TTC549 (cell line): ENCODE results near the gene NMRK1.

Experiments
- FAIRE-seq: peaks from 2 replicates; lab custom pipeline; 2012; peaks lifted over from hg19 to GRCh38; lab: Jason Lieb, UNC

Gene NMRK1

GRCh38 chr9:75054368-75055001 lies 33.5 kb downstream of the NMRK1 start:
- FAIRE-seq = no peak

- no peak for FAIRE-seq
Observed at GRCh38 chr9:75053869-75054268, 34.1 kb downstream of the NMRK1 start.

GRCh38 chr9:75051285-75051684 lies 36.7 kb downstream of the NMRK1 start:
- no peak for FAIRE-seq

GRCh38 chr9:75047506-75047905 lies 40.4 kb downstream of the NMRK1 start:
- FAIRE-seq = no peak

- no peak for FAIRE-seq
Observed at GRCh38 chr9:75046725-75047345, 41.1 kb downstream of the NMRK1 start.

- FAIRE-seq = no peak
Observed at GRCh38 chr9:75041041-75041440, 46.9 kb downstream of the NMRK1 start.

- FAIRE-seq = no peak
Observed at GRCh38 chr9:75039801-75040200, 48.2 kb downstream of the NMRK1 start.

- FAIRE-seq = no peak
Observed at GRCh38 chr9:75039009-75039408, 48.9 kb downstream of the NMRK1 start.

- no peak for FAIRE-seq
Observed at GRCh38 chr9:75036793-75037192, 51.2 kb downstream of the NMRK1 start.

GRCh38 chr9:75033791-75034473 lies 54.0 kb downstream of the NMRK1 start:
- no peak for FAIRE-seq

- no peak for FAIRE-seq
Observed at GRCh38 chr9:75027187-75028107, 60.5 kb downstream of the NMRK1 start.

- FAIRE-seq = no peak
Observed at GRCh38 chr9:75023846-75024245, 64.1 kb downstream of the NMRK1 start.

- FAIRE-seq = no peak
Observed at GRCh38 chr9:75019654-75020053, 68.3 kb downstream of the NMRK1 start.

- FAIRE-seq = no peak
Observed at GRCh38 chr9:75019022-75019421, 68.9 kb downstream of the NMRK1 start.

GRCh38 chr9:75017378-75017777 lies 70.6 kb downstream of the NMRK1 start:
- FAIRE-seq = no peak

- FAIRE-seq = no peak
Observed at GRCh38 chr9:75013735-75014134, 74.2 kb downstream of the NMRK1 start.
